Embryonic facial prominence (tissue), 1 donor: ENCODE results near the gene GAB2.

Source experiments
- DNase-seq: peaks from one replicate; pipeline ENCODE4 v3.0.0-alpha.2; 2016; ENCODE audit errors: extremely low spot score

GAB2 gene

DNA sequence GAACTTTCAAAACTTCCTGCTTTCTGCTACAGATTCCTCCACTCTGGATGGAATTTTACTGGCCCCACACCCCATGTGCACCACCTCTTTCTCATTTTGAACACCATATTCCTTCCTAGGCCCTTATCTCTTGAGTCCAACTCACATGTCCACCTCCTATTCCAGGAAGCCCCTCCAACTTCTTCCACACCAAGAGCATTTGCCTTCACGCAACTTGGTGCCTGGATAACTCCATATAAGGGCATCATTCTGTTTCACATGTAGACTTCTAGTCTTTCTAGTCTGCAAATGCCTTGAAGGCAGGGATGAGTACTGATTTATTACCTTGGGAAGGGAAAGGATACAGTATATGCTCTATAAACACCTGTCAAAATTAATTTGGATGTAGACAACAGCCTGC lies 17.5 kb downstream of the GAB2 start:
- DNase-seq: no peak

DNA sequence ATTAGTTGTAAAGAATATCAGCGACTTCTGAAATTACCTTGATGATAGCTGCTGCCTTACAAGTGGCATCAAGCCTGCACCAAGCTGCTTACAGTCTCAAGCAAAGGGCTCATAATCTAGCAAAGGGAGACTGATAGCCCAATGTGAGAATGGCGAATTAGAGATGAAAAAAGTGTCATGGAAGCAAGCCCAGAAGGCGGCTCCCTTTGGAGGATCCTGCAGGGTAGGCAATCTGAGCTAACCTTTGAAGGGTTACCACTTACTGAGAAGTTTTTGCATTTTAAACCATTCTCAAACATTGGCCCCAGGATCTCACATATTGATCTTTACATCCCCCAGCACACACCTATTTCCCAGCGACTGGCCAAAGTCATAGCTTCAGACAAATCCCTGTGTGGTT lies 18.5 kb downstream of the GAB2 start:
- no peak for DNase-seq

DNA sequence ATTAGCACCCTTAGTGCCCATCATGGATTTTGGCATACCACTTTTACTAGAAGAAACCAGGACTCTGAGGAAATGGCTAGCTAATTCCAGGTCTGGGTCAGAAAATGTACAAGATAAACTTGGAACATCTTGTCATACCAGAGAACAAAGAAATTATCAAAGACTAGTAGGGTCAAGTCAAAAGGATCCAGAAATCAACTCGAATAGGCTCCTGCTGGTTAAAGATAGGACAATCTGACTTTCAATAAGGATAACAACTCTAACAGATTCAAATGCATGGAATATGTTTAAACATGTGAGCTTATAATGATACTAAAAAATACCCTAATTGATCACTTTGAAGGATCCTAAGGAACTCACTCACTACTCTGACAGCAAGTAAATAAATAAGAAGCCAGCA lies 18.9 kb downstream of the GAB2 start:
- DNase-seq: no peak

DNA sequence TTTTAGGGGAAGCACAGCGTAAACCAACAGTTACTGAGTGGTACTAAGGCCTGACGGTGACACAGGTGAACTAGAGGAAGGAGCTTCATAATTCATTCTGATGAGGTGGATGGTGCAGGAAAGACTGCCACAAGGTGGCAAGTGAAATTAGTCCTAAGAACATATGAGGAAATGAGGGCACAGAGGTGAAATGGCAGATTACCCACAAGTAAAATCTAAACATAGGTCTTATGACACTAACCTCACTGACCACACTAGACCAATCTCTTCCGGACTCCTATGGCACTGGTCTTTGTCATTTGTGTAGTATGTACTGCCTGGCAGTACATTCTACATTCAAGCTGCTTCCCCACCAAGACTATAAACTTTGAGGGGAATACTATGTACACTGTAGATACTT lies 20.2 kb downstream of the GAB2 start:
- no peak for DNase-seq

DNA sequence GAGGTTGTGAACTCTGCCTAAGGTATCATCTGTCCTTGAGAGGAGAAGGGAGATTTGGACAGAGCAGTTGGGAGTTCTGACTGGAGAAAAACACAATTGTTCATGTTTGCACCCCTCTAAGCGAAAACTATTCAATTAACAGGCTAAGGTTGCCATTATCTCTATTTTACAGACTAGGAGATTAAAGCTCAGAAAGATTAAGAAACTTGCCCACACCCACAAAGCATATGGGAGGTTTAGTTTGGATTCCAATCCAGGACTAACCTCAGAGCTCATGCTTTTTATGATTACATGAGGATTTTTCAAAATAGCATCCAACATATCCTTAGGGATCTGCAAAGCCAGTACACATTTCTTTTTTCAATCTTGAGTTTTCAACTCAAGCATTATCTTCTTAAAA lies 22.0 kb downstream of the GAB2 start:
- no peak for DNase-seq

DNA sequence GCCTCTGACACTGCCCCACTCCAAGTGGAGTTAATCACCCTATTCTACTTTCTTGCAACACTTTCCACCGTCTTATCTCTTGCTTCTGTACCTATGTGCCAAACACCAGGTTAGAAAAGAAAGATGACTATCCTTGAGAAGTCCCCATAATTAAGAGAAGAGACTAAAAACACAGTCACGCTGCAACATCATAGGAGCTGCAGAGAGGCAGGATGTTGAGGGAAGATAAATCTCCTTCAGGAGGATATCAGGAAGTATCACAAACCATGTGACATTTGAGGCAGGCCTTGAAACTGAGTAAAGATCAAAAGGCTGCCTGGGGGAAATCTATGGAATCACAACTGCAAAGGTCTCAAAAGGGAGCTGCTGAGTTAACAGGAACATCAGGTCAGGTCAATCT lies 24.8 kb downstream of the GAB2 start:
- DNase-seq: no peak

DNA sequence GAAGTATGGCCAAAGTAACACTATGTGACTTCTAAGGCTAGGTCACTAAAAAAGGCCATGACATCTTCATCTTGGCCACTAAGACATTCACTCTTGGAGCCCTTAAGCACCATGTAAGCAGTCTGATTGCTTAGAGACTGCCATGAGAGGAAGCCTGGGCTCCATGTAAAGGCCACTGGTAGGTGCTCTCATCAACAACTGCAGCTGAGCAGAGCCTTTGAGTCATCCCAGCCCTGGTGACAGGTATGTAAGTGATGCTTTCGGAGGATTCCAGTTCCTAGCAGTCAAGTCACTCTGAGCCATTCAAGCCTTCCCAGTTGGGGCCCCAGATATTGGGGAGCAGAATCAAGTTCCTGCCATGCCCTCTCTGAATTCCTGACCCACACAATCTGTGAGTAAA lies 26.2 kb downstream of the GAB2 start:
- no peak for DNase-seq

DNA sequence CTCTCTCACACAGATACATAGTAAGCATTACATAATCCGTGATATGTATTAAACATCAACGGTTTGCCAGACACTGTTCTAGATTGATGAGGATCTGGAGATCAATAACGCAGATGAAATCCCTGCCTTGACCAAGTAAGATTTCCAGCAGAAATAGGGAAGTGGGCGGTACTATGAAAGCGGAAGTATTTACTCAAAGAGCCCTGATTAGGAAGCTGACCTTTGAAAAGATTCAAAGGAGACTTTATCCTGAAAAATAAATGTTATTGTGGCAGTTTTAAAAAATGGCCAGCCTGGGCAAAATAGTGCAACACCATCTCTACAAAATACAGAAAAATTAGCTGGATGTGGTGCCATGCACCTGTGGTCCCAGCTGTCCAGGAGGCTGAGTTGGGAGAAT lies 26.8 kb downstream of the GAB2 start:
- DNase-seq: no peak

DNA sequence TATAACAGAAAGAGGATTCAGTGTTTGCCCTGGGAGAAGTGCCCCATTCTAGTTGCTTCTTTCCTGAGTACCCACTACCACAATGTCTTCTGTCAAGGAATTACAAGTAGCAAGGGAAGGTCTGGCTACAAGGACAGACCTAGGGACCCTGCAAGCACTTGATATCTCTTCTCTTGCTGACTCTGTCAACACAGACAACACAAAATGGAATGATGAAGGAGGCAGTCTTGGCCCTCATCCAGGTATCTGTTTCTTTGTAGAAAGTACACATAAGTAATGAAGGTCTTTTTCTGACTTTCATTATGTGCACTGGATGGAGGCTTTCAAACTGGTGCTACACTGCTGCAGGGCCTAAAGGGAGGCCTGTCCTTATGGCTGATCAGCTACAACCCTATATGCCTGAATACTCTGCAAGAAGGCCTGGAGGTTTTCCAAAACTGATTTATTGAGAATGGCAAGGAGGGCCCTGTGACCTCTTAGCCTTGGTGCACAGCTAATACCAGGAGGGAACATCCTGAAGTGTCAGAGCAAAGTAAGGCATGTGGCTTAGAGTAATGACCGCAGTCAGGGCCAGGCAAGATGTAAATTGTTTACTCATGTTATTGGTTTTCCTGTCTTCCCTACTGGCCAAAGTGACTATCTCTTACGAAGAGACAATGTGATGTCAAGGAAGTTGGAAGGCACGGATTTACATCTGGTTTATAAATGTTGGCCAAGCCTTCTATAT lies 31.2 kb downstream of the GAB2 start:
- no peak for DNase-seq

DNA sequence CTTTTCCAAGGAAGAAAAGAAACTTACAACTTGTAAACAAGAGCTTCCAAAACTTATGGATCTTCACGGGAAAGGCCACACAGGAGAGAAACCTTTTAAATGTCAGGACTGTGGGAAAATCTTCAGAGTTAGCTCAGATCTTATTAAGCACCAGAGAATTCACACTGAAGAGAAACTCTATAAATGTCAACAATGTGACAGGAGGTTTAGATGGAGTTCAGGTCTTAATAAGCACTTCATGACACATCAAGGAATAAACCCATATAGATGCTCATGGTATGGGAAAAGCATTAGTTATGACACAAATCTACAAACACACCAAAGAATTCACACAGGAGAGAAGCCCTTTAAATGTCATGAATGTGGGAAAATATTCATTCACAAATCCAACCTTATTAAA lies 32.4 kb downstream of the GAB2 start:
- no peak for DNase-seq

DNA sequence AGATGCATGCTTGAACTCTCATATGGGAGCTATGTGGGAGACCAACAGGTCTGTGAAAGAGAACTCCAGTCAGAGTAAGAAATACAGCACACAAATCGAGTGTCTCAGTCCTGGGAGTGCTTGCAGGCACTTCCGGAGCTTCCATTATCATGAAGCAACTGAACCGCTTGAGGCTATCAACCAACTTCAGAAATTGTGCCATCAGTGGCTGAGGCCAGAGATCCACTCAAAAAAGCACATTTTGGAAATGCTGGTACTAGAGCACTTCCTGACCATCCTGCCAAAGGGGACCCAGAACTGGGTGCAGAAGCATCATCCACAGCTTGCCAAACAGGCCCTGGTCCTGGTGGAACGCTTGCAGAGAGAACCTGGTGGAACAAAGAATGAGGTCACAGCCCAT lies 33.4 kb downstream of the GAB2 start:
- no peak for DNase-seq

DNA sequence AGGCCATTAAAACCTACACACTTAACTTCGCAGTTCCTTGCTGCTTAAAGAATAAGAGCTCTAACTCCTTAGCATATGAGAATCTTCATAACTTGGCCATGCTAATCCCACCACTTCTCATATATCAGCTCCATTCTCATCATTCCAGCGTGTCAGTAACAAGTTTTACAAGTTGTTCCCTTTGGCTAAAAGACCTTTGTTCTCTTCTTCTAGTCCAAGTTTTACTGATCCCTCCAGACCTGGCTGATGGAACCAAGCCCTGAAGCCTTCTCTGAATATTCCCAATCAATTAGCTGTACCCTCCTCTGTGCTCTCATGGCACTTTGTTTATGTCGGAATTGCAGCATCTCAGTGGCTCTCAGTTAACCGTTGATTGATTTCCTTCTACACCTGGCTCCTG lies 35.8 kb downstream of the GAB2 start:
- DNase-seq: no peak

DNA sequence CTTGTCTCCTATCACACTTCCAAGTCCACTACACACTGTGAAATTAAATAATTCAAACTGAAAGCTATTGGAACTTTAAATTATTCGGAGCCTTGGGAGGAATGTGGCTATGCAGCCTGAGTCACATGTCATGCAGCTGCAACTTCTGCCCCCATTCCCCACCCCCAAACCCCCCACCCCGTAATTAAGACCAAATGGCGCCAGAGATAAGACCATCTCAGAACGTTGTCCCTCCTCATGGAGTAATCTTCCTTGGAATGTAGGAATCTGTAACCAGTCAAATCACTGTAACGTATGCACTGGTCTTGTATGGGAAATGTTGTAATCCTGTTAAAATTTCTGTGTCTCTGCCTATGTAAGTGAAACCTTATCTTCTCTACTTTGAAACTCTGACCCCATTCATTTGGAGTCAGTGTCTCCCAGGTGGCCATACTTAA lies 37.0 kb downstream of the GAB2 start:
- DNase-seq: no peak

DNA sequence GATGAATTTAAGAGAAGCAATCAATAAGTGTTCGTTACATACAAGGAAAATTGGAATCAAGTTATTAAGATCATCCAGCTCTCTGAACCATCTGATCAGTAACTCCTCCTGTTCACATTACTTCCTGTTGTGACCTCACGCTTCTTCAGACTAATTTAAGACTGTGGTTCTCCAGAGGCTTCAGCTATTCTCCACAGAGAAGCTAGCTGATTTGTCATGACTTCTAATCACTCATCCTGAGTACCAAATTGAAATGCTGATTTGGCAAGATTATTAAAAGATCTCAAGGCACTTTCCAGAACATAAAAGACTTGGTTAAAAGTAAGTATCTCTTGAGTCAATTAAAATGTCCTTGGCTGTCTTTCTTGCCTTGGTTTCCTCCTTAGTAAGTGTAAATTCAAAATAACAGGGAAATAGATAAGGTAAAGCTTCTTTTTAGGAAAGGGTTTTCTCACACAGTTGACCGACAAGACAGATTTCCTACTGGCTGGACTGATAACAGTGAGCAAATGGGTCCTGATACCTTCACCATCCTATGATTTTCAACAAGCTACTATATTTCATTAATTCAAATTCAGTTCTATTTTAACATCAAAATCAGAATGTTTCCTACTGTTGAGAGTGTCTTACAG lies 38.5 kb downstream of the GAB2 start:
- DNase-seq: no peak

DNA sequence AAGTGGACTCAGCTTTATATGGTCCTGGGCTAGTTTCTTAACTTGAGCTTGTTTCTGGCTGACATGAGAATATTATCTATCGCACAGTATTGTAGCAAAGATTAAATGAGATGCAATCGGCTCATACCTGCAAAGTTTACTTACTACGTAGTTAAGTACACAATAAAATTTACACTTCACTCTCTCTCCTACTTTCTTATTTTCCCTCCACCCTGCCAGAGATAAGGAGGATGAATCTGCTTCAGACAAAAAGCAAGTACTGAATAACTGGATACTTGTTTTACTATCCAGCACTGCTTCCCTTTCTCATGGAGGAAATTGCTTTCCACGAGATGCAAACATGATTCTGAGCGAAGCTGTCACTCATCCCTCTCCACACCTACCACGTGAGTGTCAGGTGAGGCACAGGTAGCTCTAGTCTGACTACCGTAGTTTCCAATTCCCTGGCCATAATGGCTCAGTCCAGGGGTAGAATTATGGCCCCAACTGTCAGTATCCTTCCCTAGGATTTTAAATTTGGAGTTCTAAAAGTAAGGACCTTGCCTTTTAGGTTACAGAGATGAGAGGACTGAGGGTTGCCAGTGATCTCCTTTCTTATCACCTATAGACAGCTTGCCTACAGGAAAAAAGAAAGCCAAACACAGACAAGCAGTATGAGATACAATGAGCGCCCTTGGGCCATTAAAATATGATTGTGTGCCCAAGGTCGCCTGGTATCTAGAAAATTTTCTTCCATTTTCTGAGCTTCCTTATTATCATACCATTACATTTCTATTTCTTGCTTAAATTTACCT lies 39.8 kb downstream of the GAB2 start:
- no peak for DNase-seq

DNA sequence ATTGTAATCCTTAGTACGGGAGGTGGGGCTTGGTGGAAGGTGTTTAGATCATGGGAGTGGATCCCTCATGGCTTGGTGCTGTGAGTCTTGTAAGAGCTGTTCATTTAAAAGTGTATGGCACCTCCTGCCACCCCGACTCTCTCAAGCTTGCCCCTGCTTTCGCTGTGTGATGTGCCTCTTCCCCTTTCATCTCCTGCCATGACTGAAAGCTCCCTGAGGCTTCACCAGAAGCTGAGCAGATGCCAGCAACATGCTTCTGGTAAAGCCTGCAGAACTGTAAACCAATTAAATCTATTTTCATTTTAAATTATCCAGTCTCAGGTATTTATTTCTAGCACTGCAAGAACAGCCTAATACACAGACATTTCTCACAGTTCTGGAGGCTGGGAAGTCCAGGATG lies 40.8 kb downstream of the GAB2 start:
- no peak for DNase-seq

DNA sequence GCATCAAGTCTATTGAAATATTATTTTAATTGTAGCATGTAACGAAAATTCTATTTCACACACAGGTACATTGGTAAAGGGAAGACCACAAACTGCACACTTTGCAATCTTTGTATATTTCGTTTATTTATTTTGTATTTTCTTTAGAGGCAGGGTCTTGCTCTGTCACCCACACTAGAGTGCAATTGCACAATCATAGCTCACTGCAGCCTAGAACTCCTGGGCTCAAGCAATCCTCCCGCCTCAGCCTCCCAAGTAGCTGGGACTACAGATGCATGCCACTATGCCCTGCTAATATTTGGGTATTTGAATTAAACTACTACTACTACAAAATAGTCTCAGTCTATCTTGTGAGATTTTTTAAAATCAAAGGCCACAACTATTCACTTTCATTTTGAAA lies 42.7 kb downstream of the GAB2 start:
- DNase-seq: no peak

DNA sequence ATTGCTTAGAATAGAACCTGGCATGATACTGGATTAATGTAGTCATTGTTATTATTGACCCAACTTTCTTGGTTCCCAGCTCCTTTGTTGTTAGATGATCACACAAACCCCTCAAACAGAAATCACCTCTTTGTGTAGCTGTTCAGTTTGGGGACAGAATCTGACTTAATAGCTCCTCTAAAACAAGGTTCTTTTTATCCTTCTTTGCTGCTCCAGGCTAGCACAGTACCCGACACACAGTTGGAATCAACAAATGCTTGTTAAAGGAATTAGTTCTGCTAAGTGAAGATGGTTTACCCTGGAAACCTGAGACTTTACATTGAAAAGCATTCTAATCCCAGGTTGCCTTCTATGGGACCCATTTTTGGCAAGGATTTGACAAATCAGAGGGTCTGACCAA lies 43.9 kb downstream of the GAB2 start:
- DNase-seq: no peak

DNA sequence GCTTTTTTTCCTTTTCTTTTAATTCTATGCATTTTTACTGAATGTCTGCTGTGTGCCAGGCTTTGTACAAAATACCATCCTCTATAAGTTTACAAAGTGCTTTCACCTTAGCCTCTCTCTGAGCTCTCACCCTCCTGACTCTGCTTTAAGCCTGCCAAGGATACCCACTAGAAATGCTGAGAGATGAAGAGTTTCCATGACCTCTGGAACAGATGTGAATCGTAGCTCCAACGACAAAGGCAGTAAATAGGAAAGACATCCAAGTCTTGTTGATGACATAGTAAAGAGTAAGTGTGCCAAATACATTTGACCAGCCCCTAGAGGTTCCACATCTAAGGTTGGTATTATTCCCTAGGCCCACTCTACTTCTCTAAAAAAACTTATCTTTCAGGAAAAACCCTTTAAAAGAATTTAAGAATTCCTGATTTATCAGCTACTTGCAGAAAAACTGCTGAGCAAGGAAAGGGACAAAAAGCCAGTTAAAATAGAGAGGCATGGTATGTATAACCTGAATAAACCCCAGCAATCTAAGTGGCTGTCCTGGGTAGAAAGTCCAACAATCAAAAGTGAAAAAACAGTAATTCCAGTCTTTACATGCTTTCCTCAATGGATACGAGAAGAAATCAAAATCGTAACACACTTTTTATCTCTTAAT lies 45.4 kb downstream of the GAB2 start:
- DNase-seq: no peak

DNA sequence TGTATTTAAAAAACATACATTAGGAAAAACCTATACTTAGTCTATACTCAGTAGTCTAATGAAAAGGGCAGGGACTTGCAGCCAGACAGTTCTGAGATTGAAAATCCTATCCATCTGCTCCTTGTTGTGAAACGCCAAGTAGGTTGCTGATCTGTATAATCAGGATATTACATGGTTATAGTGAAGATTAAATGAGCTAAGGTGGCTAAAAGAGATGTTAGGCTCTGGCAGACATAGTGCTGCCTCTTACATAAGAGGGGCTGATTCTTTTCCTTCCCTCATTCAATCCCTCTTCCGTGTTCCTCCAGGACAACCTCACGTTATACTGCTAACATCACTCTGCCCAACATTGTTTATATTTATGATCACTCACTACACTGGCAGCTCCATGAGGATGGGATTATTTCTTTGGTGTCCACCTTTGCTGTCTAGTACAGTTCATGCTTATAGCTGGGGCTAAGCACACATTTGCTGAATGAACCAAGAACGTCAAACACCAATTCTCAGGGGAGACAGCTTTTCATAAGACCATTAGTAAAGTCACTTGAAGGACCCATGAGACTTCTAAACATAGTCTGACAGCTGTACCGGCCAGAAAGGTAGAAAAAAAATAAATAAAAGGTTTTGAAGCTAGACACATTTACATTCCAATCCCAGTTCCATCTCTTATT lies 46.3 kb downstream of the GAB2 start:
- DNase-seq: no peak

DNA sequence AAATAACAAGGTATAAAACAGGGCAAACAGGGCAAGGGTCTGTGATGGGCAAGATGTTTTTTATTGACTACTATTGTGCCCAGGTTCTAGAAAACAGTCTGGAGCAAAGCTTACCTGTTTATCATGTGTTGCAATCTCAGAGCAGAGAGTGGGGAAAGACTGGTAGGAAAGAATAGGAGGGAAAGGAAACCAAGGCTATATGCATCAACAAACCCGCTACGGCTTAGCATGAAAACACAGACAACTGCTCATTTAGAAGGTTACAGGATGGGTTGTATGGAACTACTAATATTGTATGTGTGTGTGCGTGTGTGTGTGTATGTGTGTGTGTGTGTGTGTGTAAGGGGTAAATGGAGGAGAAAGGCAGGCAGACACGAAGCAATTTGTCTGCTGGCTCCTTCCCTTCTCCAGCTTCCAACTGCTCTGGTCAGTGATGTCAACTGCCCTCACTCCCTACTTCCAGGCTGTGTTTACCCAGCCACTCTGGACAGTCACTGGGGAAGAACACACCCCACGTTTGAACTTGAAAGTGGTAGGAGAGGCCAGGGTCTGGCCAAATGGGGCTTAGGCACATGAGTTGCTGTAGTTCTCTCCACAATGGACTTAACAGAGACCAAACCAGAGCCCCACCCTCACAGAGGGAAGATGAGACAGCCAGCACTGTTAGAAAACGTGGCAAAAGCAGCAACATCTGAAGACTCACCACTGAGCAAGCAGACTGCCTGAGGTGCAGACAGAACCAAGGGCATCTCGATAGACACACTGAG lies 47.0 kb downstream of the GAB2 start:
- DNase-seq: no peak
